Astrocyte of the cerebellum (primary cell): ENCODE data around the gene SLC6A3.

Experiments used
- DNase-seq: peaks from one replicate; pipeline ENCODE4 v3.0.0-alpha.2; 2011; ENCODE audit warnings: low read depth
- H3K4me3 ChIP-seq: 2 replicates; pipeline ENCODE4 v1.5.1; 2011; ENCODE audit warnings: mild to moderate bottlenecking, low read depth, low read length, moderate library complexity
- in situ Hi-C: cut with HindIII; loops from 2 replicates; pipeline ENCODE4 v1.10.0; 2017; ENCODE audit warnings: low sequenced_read_pairs
- TF ChIP-seq, protein P1 (sequence below): IDR thresholded peaks from 2 replicates; pipeline ENCODE4 v1.5.1; 2012; ENCODE audit warnings: low read length, low read depth, moderate library complexity, mild to moderate bottlenecking; ENCODE audit errors: missing control alignments

The SLC6A3 gene

DNA sequence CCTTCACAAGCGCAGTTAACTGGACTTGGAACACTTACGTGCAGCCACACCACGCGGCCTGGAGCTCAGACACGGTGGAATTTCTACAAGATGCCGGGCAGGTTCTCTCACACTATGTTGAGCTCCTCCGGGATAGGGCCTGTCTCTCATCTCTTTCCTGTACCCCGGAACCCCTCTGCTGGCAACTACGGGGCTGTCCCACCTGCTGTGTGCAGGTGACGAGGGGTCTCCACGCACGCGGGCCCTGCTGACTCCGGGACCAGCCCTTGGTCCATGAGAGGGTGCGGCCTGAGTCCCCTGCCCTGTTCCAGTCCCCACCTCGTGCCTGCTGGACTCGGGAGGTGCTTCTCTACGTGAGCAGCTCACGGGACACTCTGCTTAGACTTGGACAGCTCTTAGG, 40.1 kb downstream of the SLC6A3 start:
- H3K4me3 ChIP-seq = no peak overlapping the region
- TF ChIP-seq, protein P1, sequence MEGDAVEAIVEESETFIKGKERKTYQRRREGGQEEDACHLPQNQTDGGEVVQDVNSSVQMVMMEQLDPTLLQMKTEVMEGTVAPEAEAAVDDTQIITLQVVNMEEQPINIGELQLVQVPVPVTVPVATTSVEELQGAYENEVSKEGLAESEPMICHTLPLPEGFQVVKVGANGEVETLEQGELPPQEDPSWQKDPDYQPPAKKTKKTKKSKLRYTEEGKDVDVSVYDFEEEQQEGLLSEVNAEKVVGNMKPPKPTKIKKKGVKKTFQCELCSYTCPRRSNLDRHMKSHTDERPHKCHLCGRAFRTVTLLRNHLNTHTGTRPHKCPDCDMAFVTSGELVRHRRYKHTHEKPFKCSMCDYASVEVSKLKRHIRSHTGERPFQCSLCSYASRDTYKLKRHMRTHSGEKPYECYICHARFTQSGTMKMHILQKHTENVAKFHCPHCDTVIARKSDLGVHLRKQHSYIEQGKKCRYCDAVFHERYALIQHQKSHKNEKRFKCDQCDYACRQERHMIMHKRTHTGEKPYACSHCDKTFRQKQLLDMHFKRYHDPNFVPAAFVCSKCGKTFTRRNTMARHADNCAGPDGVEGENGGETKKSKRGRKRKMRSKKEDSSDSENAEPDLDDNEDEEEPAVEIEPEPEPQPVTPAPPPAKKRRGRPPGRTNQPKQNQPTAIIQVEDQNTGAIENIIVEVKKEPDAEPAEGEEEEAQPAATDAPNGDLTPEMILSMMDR = no peak
- no peak for DNase-seq
- in situ Hi-C loops = no loop called here

GRCh38 chr5:1404062-1404461, 41.2 kb downstream of the SLC6A3 start:
- H3K4me3 ChIP-seq = no peak overlapping the region
- TF ChIP-seq, protein P1 = no peak
- in situ Hi-C loops = no loop called here
- no peak for DNase-seq

DNA sequence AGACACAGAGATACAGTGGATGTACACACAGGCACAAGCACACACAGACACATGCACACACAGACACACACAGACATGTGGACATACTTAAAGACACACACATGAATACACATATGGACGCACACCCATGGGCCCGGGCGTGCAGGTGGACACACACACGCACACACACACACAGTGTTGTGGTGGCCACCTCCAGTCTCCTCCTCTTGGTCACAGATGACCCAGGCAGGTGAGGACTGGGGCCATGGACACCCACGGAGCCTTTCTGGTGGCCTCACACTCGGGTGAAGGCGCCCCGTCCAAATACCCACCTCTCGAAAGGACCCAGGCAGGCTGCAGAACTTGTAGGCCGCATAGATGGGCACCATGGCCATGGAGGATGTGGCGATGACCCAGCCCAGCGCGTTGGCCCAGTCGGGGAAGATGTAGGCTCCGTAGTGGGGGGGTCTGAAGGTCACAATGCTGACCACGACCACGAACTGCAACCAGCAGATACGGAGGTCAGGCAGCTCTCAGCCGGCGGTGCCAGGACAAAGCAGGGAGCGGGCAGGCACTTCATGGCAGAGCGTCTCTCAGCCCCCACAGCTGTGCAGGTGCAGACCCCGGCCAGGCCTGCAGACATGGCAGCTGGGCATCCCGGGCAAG, 42.5 kb downstream of the SLC6A3 start:
- DNase-seq = no peak
- TF ChIP-seq, protein P1 = no peak
- H3K4me3 ChIP-seq = no peak overlapping the region
- in situ Hi-C loops = no loop called here

DNA sequence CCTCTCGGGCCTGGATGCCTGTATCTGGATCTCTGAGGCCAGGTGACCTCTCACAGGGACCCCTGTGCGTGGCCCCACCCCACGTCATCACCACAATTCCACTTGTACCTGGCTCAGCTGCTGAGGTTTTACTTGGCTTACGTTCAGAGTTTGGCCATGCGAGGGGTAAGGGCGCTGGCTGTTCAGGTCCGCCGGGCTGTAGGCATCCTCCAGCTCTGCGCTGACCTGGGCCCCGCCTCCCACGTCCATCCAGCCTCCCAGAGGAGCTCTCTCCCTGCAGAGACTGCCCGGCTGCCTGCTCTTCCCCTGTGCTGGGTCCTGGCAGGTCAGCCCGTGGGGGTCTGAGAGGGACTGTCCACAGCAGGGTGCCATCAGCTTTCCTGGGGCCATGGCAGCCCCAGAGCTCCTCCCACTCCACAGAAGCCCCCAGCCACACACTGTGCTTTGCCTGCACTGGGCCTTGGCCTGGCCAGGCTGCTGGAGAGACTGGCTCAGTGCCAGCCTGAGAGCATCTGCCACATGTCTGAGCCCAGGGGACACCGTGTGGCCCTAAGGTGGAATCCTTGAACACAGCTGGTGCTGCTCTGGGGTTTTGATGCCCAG, 43.6 kb downstream of the SLC6A3 start:
- TF ChIP-seq, protein P1 = no peak
- DNase-seq = no peak
- in situ Hi-C loops = no loop called here
- H3K4me3 ChIP-seq = no peak overlapping the region

DNA sequence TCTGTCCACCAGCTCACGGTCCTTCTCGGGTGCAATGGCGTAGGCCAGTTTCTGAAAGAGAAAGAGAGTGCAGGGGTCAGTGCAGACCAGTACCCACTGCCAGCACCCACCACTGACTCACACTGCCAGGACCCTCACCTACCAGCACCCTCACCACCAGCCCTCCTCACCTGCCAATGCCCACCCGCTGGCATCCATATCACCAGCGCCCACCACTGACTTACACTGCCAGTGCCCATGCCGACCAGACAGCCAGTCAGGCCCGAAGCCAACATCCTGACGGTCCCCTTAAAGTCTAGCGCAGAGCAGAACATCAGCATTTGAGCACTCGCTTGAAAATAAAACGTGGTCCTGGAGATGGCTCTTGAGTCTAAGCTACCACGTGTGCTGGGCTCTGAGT, 44.3 kb downstream of the SLC6A3 start:
- no peak for DNase-seq
- TF ChIP-seq, protein P1 = no peak
- in situ Hi-C loops = no loop called here
- H3K4me3 ChIP-seq = no peak overlapping the region

DNA sequence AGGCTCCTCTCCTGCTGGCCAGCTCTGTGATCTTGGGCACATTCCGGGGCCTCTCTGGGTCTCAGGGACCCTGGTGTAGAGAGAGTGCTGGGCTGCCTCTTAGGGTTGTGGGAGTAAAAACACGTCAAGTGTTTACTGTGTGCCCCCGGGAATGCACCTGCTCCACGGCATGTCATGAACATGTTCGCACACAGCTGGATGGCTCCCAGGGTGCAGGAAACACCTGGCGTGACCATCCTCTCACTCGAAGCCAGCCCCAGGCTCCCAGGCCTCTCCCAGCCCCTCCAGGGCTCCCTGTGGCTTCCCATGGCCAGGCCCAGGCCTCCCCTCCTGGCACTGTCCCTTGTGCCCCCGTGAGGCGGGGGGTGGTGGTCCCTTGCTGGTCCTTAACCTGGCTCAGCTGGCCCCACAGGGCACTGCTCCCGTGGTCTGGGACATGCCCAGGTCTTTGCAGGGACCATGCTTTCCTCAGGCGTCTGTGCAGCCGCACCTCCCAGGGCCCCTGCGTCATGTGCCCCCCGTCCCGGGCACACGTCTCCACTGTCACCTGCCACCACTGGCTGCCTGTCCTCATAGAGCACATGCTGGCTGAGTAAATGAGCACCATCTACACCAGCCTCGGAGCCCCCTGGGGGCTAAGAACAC, 44.9 kb downstream of the SLC6A3 start:
- in situ Hi-C loops = no loop called here
- no peak for DNase-seq
- no peak overlapping the region for H3K4me3 ChIP-seq
- TF ChIP-seq, protein P1 = no peak
